ENCODE data around the gene CCS. TPM values are rescaled to one million over a fixed set of nuclear protein-coding genes. Genes with fewer than 3 reads are reported as not detected.

The CCS gene
- total RNA-seq, 3 donors from 2014 or later, result 24.5 to 25.3 (median 25.1) TPM

DNA sequence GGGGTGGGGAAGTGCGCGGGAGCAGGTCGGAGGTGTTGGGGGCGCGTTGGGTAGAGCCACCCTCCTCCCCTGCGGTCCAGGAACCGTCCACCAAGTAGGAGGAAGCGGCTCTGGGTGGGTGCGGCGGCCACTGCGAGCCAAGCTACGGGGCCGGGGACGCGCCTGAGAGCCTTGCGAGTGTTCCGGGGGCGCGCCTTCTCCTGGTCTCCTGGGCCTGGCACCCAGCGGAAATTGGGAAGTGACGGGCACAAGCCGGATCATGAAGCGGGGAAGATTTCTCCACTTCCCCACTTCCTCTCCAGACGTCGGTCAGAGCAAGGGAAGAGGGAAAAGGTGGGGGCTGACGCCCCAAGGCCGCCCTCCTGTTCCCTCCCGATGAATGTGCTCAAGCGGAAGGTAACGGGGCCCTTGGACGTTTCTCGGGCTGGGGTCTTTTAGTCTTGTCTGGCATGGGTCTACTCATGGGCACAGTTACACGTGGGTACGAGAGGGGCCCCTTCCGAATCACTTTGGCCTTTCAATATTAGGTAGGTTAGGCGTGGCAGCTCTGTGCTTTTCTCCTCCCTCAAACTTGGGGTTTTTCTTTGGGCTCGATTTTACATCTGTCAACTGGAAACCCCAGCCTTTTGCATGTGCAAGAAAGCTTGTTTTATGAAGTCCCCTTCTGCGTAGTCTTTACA, 24.3 kb downstream of the CCS start:
- Mint-ChIP-seq H3K4me3 (peak overlapping the region; percentile 98), H3K9me3 (no peaks in the 10 kb centered on the region), H3K4me1 (ENCODE audit: low read depth) (peaks cover 44% of the 10 kb centered on the region), H3K36me3 (ENCODE audit: insufficient read depth) (peaks cover 32% of the 10 kb centered on the region), H3K27me3 (ENCODE audit: low read depth) (no peaks in the 10 kb centered on the region)
- ATAC-seq, result no peak
- no peak for DNase-seq

DNA sequence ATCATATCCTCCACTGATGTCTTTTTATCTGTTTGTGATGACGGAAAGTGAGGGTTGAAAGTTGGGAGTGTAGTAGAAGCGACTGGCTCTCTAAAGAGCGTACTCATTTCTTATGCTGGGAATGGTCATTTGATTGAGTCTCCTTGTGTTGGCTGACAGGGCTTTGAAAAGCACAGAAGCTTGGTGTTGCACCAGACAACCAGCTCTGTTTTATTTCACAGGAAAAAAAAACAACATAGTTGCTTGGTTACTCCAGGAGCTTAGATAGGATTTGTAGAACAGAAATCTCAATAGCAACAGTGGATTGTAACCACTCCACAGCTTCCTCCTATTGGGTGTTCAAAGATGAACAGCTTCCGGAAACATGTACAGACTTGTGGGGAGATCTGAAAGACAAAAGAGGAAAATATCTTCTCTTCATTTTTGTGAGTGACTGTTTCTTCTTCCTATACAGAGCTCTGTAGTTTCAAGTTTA, 26.1 kb downstream of the CCS start:
- H3K27me3 Mint-ChIP-seq (ENCODE audit: low read depth), result no peaks in the 10 kb centered on the region
- peak overlapping the region; percentile 98 for H3K4me3 Mint-ChIP-seq
- H3K9me3 Mint-ChIP-seq, result no peaks in the 10 kb centered on the region
- H3K4me1 Mint-ChIP-seq (ENCODE audit: low read depth), result peaks cover 62% of the 10 kb centered on the region
- DNase-seq (no peak), ATAC-seq (no peak)
- H3K36me3 Mint-ChIP-seq (ENCODE audit: insufficient read depth), result peaks cover 49% of the 10 kb centered on the region

DNA sequence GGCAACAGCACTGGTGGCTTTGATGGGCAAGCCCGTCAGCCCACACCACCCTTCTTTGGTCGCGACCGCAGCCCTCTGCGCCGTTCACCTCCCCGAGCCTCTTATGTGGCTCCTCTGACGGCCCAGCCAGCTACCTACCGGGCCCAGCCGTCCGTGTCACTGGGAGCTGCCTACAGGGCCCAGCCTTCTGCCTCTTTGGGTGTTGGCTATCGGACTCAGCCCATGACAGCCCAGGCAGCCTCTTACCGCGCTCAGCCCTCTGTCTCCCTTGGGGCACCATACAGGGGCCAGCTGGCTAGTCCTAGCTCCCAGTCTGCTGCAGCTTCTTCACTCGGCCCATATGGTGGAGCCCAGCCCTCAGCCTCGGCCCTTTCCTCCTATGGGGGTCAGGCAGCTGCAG, 31.5 kb downstream of the CCS start:
- Mint-ChIP-seq H3K27me3 (ENCODE audit: low read depth) (no peaks in the 10 kb centered on the region), H3K4me3 (no peak overlapping the region), H3K4me1 (ENCODE audit: low read depth) (peaks cover 71% of the 10 kb centered on the region), H3K36me3 (ENCODE audit: insufficient read depth) (peaks cover 62% of the 10 kb centered on the region), H3K9me3 (no peaks in the 10 kb centered on the region)
- no peak for DNase-seq
- peak in 1 of 2 donors; percentile 12 for ATAC-seq

DNA sequence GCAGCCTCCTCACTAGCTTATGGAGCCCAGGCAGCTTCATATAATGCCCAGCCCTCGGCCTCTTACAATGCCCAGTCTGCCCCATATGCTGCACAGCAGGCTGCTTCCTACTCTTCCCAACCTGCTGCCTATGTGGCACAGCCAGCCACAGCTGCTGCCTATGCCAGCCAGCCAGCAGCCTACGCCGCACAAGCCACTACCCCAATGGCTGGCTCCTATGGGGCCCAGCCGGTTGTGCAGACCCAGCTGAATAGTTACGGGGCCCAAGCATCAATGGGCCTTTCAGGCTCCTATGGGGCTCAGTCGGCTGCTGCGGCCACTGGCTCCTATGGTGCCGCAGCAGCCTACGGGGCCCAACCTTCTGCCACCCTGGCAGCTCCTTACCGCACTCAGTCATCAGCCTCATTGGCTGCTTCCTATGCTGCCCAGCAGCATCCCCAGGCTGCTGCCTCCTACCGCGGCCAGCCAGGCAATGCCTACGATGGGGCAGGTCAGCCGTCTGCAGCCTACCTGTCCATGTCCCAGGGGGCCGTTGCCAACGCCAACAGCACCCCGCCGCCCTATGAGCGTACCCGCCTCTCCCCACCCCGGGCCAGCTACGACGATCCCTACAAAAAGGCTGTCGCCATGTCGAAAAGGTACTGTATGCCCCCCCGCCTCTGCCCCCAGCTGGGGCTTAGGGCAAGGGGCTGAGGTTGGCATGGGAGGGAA, 32.2 kb downstream of the CCS start:
- ATAC-seq (peak in 1 of 2 donors; percentile 9), DNase-seq (no peak)
- H3K4me1 Mint-ChIP-seq (ENCODE audit: low read depth), result peaks cover 70% of the 10 kb centered on the region
- no peaks in the 10 kb centered on the region for H3K27me3 Mint-ChIP-seq (ENCODE audit: low read depth)
- no peak overlapping the region for H3K4me3 Mint-ChIP-seq
- no peaks in the 10 kb centered on the region for H3K9me3 Mint-ChIP-seq
- peaks cover 62% of the 10 kb centered on the region for H3K36me3 Mint-ChIP-seq (ENCODE audit: insufficient read depth)

DNA sequence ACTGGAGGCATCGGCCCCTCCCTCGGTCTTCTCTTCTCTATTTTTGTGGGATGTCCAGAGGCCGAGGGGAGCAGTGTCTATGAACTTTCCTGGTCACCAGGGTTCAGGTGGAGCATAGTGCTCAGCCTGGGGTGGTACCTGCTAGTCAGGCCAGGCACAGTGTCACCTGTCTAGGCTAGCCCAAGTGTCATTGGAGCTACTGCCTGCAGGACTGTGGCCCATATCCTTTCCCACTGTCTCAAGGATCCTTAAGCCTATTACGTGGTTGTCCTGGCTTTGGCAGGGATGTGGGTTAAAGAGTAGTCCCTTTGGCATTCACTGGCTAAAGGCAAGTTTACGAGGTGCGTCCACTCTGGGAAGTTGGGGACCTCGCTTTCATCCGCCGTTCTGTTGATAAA, 32.8 kb downstream of the CCS start:
- Mint-ChIP-seq H3K4me1 (ENCODE audit: low read depth) (peaks cover 67% of the 10 kb centered on the region), H3K36me3 (ENCODE audit: insufficient read depth) (peaks cover 61% of the 10 kb centered on the region), H3K9me3 (no peaks in the 10 kb centered on the region), H3K27me3 (ENCODE audit: low read depth) (no peaks in the 10 kb centered on the region), H3K4me3 (no peak overlapping the region)
- ATAC-seq (peak in 1 of 2 donors; percentile 19), DNase-seq (no peak)

DNA sequence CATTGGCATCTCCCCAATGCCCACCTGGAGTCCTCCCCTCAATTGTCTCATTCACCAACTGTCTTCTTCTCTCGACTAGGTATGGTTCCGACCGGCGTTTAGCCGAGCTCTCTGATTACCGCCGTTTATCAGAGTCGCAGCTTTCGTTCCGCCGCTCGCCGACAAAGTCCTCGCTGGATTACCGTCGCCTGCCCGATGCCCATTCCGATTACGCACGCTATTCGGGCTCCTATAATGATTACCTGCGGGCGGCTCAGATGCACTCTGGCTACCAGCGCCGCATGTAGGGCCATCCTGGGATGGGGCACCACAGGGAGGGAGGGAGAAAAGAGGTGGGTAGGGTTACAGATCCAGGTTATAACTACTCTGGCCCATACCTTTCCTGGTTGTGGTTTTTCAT, 33.4 kb downstream of the CCS start:
- DNase-seq, result no peak
- no peak overlapping the region for H3K4me3 Mint-ChIP-seq
- H3K4me1 Mint-ChIP-seq (ENCODE audit: low read depth), result peaks cover 62% of the 10 kb centered on the region

DNA sequence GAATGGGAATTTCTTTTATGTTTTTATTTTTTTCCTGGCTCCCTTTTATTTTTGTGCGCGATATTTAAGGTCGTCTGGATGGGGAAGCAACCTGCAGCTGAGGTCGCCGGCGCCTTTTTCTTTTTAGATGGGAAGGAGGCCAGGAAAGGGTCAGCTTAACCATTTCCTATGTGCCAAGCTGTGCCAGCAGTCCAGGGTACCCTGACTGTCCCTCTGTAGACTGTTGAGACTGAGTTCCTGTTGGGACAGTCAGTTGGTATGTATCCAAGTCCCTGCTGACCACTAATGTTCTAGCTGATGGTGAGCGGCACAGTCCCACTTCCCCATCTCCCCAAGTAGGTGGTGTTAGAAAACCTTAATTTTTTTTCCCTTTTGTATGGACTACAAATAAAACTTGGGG, 33.9 kb downstream of the CCS start:
- H3K4me1 Mint-ChIP-seq (ENCODE audit: low read depth), result peaks cover 58% of the 10 kb centered on the region
- no peaks in the 10 kb centered on the region for H3K27me3 Mint-ChIP-seq (ENCODE audit: low read depth)
- peaks cover 54% of the 10 kb centered on the region for H3K36me3 Mint-ChIP-seq (ENCODE audit: insufficient read depth)

More for the DNA sequence above, 33.4 kb downstream of the CCS start:
- Mint-ChIP-seq H3K9me3 (no peaks in the 10 kb centered on the region), H3K36me3 (ENCODE audit: insufficient read depth) (peaks cover 58% of the 10 kb centered on the region), H3K27me3 (ENCODE audit: low read depth) (no peaks in the 10 kb centered on the region)
- no peak for ATAC-seq

DNA sequence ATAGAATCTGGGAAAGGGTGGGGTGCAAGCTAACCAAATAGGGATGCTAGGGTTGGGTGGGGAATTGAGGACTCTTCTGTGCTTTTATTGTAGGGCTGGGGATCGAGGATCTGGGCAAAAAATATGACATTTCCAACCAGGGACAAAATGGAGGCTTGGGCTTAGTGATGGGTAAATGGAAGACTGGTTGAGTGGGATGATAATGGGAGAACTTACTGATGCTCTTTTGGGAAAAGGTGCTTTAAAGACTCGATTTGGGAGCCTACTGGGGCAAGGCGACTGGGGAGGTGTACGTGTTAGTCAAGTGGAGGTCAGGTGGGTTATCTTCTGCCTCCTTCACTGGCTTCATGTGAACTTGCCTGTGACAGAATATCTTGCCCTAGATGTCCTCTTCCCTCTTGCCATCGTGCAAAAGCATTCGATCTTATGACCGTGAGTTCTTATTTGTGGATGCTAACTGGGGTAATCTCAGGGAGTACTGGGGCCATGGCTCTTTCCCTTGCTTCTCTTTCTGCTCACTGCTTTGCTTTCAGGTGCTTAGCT, 35.1 kb downstream of the CCS start:
- peaks cover 47% of the 10 kb centered on the region for H3K36me3 Mint-ChIP-seq (ENCODE audit: insufficient read depth)
- no peaks in the 10 kb centered on the region for H3K9me3 Mint-ChIP-seq
- no peak overlapping the region for H3K4me3 Mint-ChIP-seq
- DNase-seq (no peak), ATAC-seq (no peak)
- H3K4me1 Mint-ChIP-seq (ENCODE audit: low read depth), result peaks cover 51% of the 10 kb centered on the region
- H3K27me3 Mint-ChIP-seq (ENCODE audit: low read depth), result no peaks in the 10 kb centered on the region

More for the DNA sequence above, 33.9 kb downstream of the CCS start:
- DNase-seq (no peak), ATAC-seq (no peak)
- H3K4me3 Mint-ChIP-seq, result no peak overlapping the region
- no peaks in the 10 kb centered on the region for H3K9me3 Mint-ChIP-seq

DNA sequence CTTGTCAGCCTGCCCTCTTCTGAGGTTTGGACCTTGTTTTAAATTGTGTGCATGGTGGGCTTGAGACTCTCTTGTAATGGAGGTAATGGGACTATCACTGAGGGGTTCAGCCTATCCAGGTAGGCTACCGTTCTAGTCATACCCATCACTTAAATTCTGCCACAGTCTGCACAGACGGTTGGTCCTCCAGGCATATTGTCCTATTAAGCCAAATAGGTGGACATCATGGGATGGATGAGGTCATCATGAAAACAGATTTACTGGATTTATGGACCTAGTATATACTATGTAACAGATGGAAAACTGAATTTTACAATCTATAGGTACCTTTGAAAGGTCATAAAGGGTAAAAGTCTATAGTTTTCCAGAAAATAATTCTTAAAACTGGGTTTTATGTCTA, 36.4 kb downstream of the CCS start:
- H3K27me3 Mint-ChIP-seq (ENCODE audit: low read depth), result no peaks in the 10 kb centered on the region
- peaks cover 43% of the 10 kb centered on the region for H3K4me1 Mint-ChIP-seq (ENCODE audit: low read depth)
- H3K9me3 Mint-ChIP-seq, result no peaks in the 10 kb centered on the region
- ATAC-seq (no peak), DNase-seq (no peak)
- no peak overlapping the region for H3K4me3 Mint-ChIP-seq
- H3K36me3 Mint-ChIP-seq (ENCODE audit: insufficient read depth), result peaks cover 38% of the 10 kb centered on the region

DNA sequence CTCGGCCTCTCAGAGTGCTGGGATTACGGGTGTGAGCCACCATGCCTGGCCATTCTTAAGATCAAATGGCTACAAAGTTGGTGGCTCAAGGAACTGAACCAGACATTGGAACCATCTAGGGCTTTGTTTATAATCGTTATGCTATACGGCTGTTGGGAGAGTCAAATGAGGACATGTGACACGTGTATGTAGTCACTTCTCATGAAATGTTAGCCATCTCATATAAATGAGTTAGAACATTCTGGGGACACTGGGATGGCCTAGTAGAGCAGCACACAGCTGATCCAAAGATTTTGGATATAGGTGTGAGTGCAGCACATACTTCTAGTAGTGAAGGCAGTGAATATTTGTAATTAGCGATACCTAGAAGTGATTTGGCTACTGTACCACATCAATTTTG, 38.9 kb downstream of the CCS start:
- Mint-ChIP-seq H3K4me3 (no peak overlapping the region), H3K27me3 (ENCODE audit: low read depth) (no peaks in the 10 kb centered on the region), H3K9me3 (no peaks in the 10 kb centered on the region), H3K4me1 (ENCODE audit: low read depth) (peaks cover 44% of the 10 kb centered on the region), H3K36me3 (ENCODE audit: insufficient read depth) (peaks cover 32% of the 10 kb centered on the region)
- ATAC-seq (no peak), DNase-seq (no peak)

DNA sequence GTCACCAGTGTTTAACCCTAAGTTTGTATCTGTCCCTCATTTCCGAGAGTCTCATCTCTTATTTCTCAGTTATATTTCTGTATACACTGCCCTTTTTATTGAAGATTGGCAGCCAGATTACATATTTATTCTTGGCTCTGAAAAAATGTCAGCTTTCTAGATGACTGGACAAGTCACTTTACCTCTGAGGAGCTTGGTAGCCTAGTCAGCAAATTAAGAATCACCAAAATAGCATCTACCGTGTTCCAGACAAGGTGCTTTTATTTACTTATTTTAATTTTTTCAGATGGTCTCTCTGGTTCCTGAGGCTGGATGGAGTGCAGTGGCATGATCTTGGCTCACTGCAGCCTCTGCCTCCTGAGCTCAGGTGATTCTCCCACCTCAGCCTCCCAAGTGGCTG, 40.0 kb downstream of the CCS start:
- peaks cover 44% of the 10 kb centered on the region for H3K4me1 Mint-ChIP-seq (ENCODE audit: low read depth)
- H3K27me3 Mint-ChIP-seq (ENCODE audit: low read depth), result no peaks in the 10 kb centered on the region
- H3K4me3 Mint-ChIP-seq, result no peak overlapping the region
- ATAC-seq (no peak), DNase-seq (no peak)
- H3K36me3 Mint-ChIP-seq (ENCODE audit: insufficient read depth), result peaks cover 28% of the 10 kb centered on the region
- no peaks in the 10 kb centered on the region for H3K9me3 Mint-ChIP-seq

DNA sequence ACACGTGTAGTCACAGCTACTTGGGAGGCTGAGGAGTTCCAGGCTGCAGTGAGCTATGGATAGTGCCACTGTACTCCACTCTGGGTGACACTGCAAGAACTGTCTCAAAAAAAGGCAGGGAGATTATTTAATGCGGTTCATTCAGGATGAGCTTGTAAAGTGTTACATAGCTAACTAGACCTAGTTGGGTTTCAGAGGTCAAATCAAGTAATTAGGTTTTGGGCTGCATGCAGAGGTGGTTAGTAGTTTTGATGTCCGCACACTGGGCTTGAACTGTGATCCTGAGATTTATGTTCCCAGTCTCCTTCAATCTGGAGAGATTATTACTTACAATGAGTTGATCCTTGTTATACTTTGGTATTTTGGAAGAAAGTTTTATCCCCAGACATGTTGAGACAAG, 43.4 kb downstream of the CCS start:
- ATAC-seq, result no peak
- Mint-ChIP-seq H3K4me1 (ENCODE audit: low read depth) (peaks cover 48% of the 10 kb centered on the region), H3K9me3 (no peaks in the 10 kb centered on the region), H3K27me3 (ENCODE audit: low read depth) (no peaks in the 10 kb centered on the region), H3K4me3 (no peak overlapping the region), H3K36me3 (ENCODE audit: insufficient read depth) (peaks cover 34% of the 10 kb centered on the region)
- DNase-seq, result no peak

DNA sequence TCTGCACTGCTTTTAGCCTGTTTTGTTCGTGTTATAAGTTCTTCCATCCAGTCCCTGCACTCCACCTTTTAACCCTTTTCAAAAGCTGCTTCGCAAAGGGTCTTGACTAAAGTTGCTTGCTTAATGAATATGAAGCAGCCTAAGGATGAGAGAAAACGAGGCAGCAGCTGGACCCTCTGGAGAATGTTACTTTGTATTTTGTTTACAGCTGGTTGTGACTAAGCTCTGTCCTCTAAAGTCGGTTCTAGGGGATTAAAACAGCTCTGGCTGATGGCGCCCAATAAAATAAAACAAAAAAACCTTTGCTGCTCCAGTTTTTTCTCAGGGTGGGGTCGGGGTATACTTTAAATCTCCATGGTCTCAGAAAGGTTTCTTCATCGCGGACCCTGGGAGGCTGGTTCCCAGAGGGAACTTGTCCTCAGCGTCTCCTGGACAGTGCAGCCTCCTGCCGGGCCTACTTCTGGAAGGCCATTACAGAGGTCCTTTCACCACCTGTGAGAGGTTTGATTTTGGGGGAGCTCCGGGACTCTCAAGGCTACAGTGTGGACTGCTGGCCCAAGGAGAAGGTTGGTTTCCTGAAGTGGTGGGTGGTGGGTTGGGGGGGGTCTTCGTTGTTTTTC, 44.7 kb downstream of the CCS start:
- Mint-ChIP-seq H3K36me3 (ENCODE audit: insufficient read depth) (peaks cover 46% of the 10 kb centered on the region), H3K4me1 (ENCODE audit: low read depth) (peaks cover 53% of the 10 kb centered on the region), H3K4me3 (peak overlapping the region; percentile 97), H3K27me3 (ENCODE audit: low read depth) (no peaks in the 10 kb centered on the region), H3K9me3 (no peaks in the 10 kb centered on the region)
- ATAC-seq (peak; percentile 0 to 1), DNase-seq (no peak)

DNA sequence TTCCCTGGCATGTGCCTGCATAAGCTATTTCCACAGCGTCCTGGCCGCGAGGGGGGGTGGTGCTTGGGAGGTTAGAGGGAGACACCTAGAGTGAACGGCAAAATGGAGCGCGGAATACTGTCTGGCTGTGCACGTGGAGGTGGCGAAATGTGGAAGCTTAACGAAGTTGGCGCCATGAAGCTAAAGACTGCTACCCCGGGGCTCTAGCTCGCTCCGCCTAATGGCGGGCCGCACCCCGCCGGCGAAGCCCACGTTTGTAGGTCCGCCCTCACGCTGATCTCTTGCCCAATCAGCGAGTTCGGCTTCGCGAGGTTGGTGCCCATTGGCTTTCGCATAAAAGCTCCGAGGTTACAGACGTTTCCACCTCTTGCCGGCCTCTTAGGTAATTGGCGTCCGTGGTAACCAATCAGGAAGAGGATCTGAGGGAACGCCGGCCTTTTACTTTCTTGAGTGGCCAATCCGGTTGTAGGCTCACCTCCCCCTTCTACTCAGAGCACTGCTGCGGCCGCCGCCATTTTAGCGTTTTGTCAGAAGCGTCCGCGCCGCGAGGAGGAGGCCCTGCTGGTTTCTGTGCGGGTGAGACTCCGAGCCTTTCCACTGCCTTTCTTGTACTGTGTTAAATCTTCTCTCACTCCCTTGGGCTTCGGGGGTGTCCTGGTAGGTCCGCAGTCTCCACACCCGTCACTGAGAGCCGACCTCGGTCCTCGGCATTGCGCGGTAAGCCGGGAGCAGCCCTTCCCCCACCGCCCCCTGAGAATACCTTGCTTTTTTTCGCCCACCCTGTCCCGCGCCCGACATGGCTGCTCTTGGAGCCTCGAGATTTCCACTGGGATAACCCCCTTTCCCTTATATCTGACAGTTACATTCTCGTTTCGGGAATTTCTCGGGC, 45.4 kb downstream of the CCS start, which contains the start of gene RBM4:
TSS of gene RBM4 (plus strand) at position 527 of the 889 bp plus-strand sequence. CDS start 1,009 bp downstream, outside the sequence.
- Mint-ChIP-seq H3K9me3 (no peaks in the 10 kb centered on the region), H3K36me3 (ENCODE audit: insufficient read depth) (peaks cover 54% of the 10 kb centered on the region), H3K4me3 (peak within 1 kb of the TSS; percentile 97), H3K4me1 (ENCODE audit: low read depth) (peaks cover 60% of the 10 kb centered on the region), H3K27me3 (ENCODE audit: low read depth) (no peaks in the 10 kb centered on the region)
- peak; percentile 93 for ATAC-seq
- peak; percentile 93 for DNase-seq
